Measurements from ENCODE around the gene MBOAT2. TPM values are rescaled to one million over a fixed set of nuclear protein-coding genes. Genes with fewer than 3 reads are reported as not detected.

MBOAT2 gene
- total RNA-seq, 1 donor from 2014 or later, result 40.7 TPM

DNA sequence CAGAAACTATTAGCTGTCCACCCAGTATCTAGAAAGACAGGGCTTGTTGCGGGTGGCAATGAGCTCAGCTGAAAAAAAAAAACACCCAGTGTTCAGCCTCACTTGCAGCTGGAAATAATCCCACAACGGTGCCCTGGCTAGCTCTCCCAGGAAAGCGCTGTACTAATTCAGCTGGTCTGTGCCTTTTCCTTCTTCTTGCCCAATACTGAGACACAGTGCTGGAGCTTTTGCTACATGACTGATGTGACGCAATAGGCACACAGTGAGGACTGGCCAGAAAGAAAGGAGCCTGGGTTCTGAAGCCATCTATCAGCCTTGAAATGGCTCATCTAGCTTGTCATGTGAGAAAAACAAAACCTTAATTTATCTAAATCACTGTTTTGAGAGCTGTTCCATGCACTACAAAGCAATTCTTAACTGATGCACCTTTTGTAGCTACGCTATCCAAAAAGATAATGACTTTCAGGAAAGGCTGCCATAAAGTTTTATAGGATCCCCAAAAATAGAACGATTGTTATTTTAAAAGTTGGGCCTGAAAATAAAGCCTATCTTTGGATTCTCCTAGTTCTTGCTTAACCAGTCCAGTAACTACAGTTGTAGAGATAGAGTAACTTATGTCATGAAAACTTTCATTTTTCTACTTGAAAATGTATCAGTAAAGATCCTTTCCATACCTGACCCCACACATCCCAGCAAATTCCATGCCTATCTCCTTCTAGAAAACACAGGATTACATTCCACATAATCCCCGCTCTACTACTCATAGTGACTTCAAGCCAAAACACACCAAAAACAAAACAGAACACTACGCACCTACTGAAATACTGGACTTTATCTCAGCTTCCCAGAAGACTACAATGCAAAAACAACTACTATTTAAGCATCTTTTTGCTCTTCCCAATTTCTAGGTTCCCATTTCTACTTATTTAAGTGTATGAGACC, 181.9 kb downstream of the MBOAT2 start:
- DNase-seq (ENCODE audit: low spot score), result no peak

DNA sequence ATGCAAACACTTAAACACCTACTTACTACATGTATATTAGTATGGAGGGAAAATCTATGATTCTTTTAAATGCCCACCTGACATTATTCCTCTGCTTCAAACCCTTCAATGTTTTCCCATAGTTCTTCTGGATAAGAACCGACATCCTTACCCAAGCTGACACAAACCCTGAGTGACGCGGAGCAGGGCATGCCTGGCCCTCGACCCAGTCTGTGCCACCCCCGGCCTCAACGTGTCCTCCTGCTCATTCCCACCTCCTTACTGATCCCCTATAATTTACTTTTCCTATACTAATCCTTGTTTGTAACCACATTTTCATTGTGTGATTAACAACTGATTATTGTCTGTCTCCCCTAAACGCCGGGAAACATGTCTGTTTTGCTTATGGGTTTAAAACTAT, 183.5 kb downstream of the MBOAT2 start:
- DNase-seq (ENCODE audit: low spot score), result no peak

DNA sequence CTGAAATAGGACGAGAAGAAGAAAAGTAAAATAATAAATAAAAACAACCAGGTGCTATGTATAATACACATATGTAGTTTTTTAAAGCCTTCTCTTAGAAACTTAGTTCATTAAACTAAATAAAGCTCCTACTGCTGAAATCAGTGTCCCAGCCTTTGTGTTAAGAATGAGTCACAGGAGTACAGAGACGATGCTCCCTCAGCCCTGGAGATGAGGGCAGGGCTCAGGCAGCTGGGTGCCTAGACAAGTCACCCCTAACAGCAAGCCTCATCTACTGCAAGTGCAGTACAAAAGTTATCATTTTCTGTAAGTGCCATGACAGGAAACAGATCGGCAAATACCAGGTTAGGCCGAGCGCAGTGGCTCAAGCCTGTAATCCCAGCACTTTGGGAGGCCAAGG, 184.3 kb downstream of the MBOAT2 start:
- no peak for DNase-seq (ENCODE audit: low spot score)

DNA sequence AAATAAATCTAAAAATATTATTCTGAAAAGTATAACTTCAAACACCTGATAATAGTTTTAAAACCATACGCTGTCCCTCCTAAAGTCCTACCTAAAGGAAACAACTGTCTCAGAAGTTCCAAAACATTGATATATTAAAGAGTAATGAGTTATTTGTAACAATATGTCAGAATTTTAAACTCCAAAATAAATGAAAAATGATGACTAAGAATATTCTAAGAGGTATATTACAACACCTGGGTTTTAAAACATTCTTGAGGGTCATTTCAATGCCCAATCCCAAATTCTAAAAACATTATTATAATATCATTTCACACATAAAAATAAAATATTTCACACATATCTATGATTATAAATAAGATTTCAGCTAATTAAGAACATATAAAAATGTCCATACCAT, 186.3 kb downstream of the MBOAT2 start:
- DNase-seq (ENCODE audit: low spot score), result no peak

DNA sequence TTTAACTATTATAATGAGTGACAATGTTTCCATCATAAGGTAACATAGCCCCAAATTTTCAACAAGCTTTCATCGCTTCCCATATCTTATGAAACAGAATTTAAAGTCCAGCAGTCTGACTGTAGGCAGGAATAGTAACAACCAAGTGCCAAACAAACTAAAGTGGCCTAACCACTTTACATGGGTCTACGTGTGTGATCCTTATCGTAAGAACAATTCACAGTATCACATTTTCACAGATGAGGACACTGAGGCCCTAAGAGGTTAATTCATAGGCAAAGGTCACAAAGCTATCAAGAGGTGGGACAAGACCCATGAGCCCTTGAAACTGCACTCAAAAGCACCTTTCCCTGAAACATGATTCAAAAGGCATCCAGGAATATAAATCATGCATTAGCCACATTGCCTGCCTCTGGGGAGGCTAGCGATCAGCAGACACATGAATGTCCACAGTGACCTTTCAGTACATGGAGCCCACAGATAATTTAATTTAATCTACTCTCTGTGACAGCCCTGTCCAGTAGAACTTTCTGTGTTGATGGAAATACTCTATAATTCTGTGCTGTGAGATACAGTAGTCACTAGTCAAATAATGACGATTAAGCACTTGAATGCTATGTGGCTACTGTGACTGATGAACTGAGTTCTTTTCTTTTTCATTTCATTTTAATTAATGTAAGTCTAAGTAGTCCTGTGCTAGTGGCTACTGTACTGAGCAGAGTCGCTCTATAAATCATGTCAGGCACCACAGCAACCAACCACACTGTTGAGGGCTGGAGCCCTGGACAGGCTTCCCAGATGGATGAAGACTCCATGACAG, 196.4 kb downstream of the MBOAT2 start:
- no peak for DNase-seq (ENCODE audit: low spot score)

DNA sequence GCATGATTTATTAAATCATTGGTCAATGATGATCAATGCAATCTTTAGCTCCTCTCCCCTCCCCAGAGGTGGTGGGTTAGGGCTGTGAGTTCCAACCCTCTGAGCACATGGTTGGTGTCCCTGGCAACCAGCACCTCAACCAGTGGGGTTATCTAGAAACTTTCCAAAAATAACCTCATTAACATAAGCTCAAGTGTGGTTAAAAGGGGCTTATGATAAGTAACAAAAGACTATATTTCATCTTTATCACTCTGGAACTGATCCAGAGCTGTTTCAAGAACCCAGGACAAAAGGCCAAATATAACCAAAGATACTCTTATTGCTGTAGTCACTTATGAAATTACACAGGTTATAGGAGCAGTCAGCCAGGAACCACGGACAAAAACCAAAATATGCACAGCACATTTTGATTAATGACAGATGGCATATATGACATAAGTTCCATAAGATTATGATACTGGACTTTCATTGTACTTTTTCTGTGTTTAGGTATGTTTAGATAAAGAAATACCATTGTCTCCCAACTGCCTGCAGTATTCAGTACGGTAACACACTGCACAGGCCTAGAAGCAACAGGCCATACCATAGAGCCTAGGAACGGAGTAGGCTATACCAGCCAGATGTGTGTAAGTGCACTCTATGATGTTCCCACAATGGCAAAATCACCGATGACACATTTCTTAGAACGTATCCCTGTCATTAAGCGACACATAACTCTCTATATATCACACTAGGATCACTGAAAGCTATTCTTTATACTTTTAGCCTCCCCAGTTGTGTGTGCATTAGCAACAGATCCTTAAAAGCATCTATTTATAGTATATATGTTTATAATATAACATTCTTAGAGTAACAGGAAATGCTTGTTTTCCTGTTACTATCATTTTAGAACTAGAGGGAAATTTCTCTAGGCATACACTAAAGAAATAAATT, 197.9 kb downstream of the MBOAT2 start:
- DNase-seq (ENCODE audit: low spot score), result no peak

DNA sequence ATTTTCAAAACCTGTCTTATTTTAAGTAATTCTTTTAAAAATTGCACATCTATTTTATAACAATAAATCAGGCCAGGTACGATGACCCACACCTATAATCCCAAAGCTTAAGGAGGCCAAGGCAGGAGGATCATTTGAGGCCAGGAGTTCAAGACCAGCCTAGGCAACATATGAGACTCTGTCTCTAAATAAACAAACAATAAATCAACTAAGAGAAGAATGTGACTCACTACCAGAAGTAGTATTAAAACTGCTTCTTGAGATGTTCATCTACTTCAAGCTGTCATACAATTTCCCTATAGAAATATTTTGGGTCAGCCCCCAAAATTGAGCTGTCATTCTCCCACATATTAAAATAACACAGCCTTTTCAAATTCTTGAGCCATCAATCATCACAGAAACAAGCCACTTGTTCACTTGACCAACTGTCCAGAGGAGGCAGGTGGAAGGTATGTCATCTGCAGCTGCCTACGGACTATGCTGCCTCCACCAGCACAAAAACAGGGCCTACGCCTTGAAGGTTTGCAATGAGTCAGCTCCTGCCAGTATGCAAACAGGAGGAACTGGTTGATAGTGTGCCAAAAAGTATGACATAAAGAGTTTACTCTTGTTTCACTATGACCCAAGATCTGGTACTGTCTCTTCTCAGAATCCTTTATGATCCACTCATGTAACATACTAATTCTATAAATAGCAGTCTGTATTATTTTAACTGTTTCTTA, 199.7 kb downstream of the MBOAT2 start:
- DNase-seq (ENCODE audit: low spot score), result peak; percentile 54

DNA sequence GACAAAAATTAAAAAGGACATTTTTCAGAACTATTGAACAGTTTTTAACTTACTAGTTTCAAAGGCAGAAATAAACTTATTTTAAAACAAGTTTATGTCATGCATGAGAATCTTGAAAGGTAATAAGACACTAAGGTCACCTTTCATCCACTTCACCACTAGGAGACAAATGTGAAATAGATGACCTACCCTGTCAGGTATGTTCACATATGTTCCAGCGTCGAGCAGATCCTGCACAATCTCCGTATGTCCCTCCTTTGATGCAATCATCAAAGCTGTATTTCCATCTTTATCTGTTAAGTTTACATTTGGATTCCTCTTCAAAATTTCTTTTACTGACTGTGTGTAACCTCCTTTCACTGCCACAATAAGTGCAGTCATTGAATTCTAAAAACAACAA, 200.7 kb downstream of the MBOAT2 start:
- no peak for DNase-seq (ENCODE audit: low spot score)

Other genes with a start within 250 kb of the MBOAT2 start
- 71.2 TPM for gene KIDINS220, start 166.1 kb downstream of the MBOAT2 start, total RNA-seq
- gene ASAP2, start 203.1 kb upstream of the MBOAT2 start, total RNA-seq, result 42.1 TPM

Data from ureter (tissue), 1 donor.